ENCODE measurements around the gene GOLGA5.

DNA sequence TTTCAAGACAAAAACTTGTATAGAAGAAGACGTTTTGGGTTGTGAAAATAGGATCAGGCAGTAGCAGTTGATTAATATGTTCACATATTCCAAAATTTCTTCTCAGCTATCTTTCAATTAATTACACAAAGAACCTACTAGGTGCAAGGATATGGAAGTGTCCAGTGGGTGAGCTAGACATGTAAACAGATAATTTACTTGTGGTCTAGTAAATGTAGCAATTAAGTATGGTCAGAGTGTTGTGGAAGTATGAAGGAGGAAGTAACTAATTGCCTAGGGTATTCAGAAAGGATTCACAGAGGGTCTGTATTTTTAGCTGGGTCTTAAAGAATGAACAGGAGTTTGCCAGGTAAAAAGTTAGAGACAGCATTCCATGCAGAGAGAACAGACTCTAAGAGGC lies 5.9 kb downstream of the GOLGA5 start:
- TF ChIP-seq, protein P1, sequence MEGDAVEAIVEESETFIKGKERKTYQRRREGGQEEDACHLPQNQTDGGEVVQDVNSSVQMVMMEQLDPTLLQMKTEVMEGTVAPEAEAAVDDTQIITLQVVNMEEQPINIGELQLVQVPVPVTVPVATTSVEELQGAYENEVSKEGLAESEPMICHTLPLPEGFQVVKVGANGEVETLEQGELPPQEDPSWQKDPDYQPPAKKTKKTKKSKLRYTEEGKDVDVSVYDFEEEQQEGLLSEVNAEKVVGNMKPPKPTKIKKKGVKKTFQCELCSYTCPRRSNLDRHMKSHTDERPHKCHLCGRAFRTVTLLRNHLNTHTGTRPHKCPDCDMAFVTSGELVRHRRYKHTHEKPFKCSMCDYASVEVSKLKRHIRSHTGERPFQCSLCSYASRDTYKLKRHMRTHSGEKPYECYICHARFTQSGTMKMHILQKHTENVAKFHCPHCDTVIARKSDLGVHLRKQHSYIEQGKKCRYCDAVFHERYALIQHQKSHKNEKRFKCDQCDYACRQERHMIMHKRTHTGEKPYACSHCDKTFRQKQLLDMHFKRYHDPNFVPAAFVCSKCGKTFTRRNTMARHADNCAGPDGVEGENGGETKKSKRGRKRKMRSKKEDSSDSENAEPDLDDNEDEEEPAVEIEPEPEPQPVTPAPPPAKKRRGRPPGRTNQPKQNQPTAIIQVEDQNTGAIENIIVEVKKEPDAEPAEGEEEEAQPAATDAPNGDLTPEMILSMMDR (IDR thresholded peaks at IDR 0.05) = no peak
- no peak for TF ChIP-seq POLR2A (IDR thresholded peaks at IDR 0.05)
